Brain microvascular endothelial cell (primary cell): Measurements from ENCODE around the gene LYZ.

Experiments
- DNase-seq: peaks from one replicate; pipeline ENCODE4 v3.0.0-alpha.2; 2020
- H3K27ac ChIP-seq: fragments of 250-450 bp; sonication (Bioruptor Pico); 2 replicates; pipeline ENCODE4 v1.5.1; 2020; ENCODE audit warnings: mild to moderate bottlenecking, moderate library complexity
- H3K27me3 ChIP-seq: fragments of 250-450 bp; sonication (Bioruptor Pico); replicated peaks from 2 replicates; pipeline ENCODE4 v1.5.1; 2020; ENCODE audit warnings: mild to moderate bottlenecking
- H3K36me3 ChIP-seq: fragments of 250-450 bp; sonication (Bioruptor Pico); replicated peaks from 2 replicates; pipeline ENCODE4 v1.5.1; 2020; ENCODE audit warnings: mild to moderate bottlenecking
- H3K4me3 ChIP-seq: 2 replicates; pipeline ENCODE4 v1.5.1; 2011; ENCODE audit warnings: low read depth, mild to moderate bottlenecking, control low read depth, low read length, moderate library complexity
- CTCF ChIP-seq: IDR thresholded peaks from 2 replicates; pipeline ENCODE4 v1.5.1; 2011; ENCODE audit warnings: low read depth, mild to moderate bottlenecking, moderate library complexity, low read length, control low read depth, inconsistent platforms; ENCODE audit errors: missing control alignments
- in situ Hi-C: cut with HindIII; loops from 2 replicates; pipeline ENCODE4 v1.10.0; 2017; ENCODE audit warnings: low sequenced_read_pairs, low pct_ligation_motif_present

The LYZ gene

GRCh38 chr12:69350002-69350626, 1.9 kb downstream of the LYZ start:
- DNase-seq = no peak
- H3K36me3 ChIP-seq = no peaks in the 10 kb centered on the region
- no peak overlapping the region for H3K27ac ChIP-seq
- H3K4me3 ChIP-seq = no peak overlapping the region
- H3K27me3 ChIP-seq = no peaks in the 10 kb centered on the region
- in situ Hi-C loops = no loop called here
- no peak for TF ChIP-seq CTCF

- Histone ChIP-seq H3K36me3 (no peaks in the 10 kb centered on the region), H3K27me3 (no peaks in the 10 kb centered on the region), H3K27ac (no peak overlapping the region), H3K4me3 (no peak overlapping the region)
- in situ Hi-C loops = no loop called here
- no peak for TF ChIP-seq CTCF
- DNase-seq = no peak
Measured at GRCh38 chr12:69350777-69351176, 2.6 kb downstream of the LYZ start.

- no peak for DNase-seq
- Histone ChIP-seq H3K36me3 (no peaks in the 10 kb centered on the region), H3K27me3 (no peaks in the 10 kb centered on the region), H3K4me3 (no peak overlapping the region), H3K27ac (no peak overlapping the region)
- no peak for TF ChIP-seq CTCF
- in situ Hi-C loops = no loop called here
Measured at GRCh38 chr12:69351462-69352236, 3.5 kb downstream of the LYZ start.

DNA sequence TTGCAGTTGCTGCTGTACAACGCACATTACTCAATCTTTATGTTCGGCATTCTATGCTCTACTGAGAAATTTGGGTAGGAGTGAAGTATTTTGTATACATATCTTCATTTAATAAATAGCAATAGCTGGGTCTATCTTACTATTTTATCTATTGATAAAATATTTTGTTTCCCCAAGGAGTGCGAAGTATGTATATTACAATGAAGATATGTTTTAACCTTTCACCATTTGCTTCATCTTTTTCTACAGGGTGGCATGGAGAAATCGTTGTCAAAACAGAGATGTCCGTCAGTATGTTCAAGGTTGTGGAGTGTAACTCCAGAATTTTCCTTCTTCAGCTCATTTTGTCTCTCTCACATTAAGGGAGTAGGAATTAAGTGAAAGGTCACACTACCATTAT, 4.7 kb downstream of the LYZ start:
- Histone ChIP-seq H3K36me3 (no peaks in the 10 kb centered on the region), H3K27ac (no peak overlapping the region), H3K4me3 (no peak overlapping the region), H3K27me3 (no peaks in the 10 kb centered on the region)
- no peak for TF ChIP-seq CTCF
- in situ Hi-C loops = no loop called here
- no peak for DNase-seq

GRCh38 chr12:69354172-69354555, 6.0 kb downstream of the LYZ start:
- Histone ChIP-seq H3K27me3 (no peaks in the 10 kb centered on the region), H3K4me3 (no peak overlapping the region), H3K36me3 (no peaks in the 10 kb centered on the region), H3K27ac (no peak overlapping the region)
- TF ChIP-seq CTCF = no peak
- in situ Hi-C loops = no loop called here
- no peak for DNase-seq
